Measurements from ENCODE around the gene OR52A1. TPM values are rescaled to one million over a fixed set of nuclear protein-coding genes. Genes with fewer than 3 reads are reported as not detected.
A peak's percentile ranks its signal among the peaks of the same experiment; 100 is the strongest.

OR52A1 gene
- total RNA-seq, 4 donors from 2014 or later: not detected

DNA sequence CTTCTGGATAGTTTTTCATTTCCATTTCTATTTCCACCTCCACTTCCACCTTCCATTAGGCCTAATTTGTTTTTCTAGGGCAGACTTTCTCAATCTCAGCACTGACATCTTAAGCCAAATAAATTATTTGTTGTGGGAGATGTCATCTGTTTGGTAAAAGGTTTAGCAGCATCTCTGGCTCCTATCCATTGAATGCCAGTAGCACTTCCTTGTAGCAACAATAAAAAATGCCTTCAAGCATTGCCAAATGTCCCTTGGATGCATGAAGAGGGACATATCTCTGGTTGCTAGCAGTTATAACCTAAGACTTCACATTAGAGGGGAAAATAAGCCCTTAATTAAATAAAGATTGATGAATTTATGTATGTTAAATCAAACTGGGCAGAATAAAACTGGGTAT is 18.3 kb downstream of the OR52A1 start:
- no peaks in the 10 kb centered on the region for H3K9me3 ChIP-seq
- intact Hi-C loops (cut with DNase I): no loop called here
- H3K27me3 ChIP-seq: no peaks in the 10 kb centered on the region
- no peak overlapping the region for H3K27ac ChIP-seq
- H3K4me3 ChIP-seq: no peak overlapping the region
- no peak for TF ChIP-seq POLR2A (IDR thresholded peaks at IDR 0.05)
- no peaks in the 10 kb centered on the region for H3K36me3 ChIP-seq
- no peaks in the 10 kb centered on the region for H3K4me1 ChIP-seq
- no peak for DNase-seq

DNA sequence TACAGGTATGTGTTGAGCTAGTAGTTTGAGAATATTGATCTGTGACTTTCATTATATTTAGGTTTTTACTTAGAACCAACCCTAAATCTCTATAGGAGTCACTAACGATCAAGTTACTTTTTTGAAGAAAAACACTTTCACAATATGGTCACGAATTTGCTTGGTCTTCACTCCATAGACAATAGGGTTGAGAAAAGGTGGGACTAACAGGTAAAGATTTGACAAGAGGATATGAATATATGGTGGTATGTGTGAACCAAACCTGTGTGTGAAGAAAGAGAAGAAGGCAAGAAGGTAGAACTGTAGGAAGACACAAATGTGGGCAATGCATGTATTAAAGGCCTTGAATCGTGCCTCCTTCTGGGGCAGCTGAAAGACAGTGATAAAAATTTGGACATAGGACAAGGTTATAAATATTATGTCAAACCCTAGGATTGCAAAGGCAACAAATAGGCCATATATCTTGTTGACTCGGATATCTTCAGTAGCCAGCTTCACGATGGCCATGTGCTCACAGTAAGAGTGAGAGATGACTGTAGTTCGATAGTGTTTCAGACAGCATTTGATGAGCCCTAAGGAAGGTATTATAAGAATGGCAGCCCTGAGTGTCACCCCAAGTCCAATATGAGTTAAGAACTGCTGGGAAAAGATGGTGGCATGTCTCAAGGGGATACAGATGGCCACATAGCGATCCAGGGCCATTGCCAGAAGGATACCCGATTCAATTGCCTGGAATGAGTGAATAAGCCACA is 22.8 kb downstream of the OR52A1 start:
- intact Hi-C loops (cut with DNase I): no loop called here
- TF ChIP-seq, protein P1, sequence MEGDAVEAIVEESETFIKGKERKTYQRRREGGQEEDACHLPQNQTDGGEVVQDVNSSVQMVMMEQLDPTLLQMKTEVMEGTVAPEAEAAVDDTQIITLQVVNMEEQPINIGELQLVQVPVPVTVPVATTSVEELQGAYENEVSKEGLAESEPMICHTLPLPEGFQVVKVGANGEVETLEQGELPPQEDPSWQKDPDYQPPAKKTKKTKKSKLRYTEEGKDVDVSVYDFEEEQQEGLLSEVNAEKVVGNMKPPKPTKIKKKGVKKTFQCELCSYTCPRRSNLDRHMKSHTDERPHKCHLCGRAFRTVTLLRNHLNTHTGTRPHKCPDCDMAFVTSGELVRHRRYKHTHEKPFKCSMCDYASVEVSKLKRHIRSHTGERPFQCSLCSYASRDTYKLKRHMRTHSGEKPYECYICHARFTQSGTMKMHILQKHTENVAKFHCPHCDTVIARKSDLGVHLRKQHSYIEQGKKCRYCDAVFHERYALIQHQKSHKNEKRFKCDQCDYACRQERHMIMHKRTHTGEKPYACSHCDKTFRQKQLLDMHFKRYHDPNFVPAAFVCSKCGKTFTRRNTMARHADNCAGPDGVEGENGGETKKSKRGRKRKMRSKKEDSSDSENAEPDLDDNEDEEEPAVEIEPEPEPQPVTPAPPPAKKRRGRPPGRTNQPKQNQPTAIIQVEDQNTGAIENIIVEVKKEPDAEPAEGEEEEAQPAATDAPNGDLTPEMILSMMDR (IDR thresholded peaks at IDR 0.05): no peak
- no peak for TF ChIP-seq POLR2A (IDR thresholded peaks at IDR 0.05)
- Histone ChIP-seq H3K4me1 (no peaks in the 10 kb centered on the region), H3K36me3 (no peaks in the 10 kb centered on the region), H3K9me3 (no peaks in the 10 kb centered on the region), H3K4me3 (no peak overlapping the region), H3K27ac (no peak overlapping the region), H3K27me3 (no peaks in the 10 kb centered on the region)
- no peak for DNase-seq
- 74 to 76% methylated on average over 8 of the region's 8 CpGs for WGBS, 2 donors

DNA sequence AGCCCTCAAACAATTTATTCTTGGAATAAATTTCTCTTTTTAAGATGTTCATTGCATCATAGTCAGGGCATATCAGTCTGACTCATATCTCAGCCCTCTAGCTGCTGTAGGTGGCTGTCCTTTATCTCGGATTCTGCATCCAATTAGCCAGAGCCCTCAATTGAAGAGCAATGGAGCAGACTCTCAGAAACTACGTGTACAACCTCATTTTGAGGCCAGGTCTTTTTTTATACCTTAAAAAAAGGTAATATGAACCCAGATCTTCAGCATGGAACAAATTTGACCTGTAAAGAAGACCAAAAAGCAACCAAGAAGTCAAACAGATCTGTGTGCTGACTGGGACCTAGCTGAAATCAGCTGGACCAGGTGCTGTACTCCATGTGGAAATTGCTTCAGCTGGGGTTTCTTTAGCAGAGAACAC is 25.1 kb downstream of the OR52A1 start:
- Histone ChIP-seq H3K9me3 (no peaks in the 10 kb centered on the region), H3K27me3 (no peaks in the 10 kb centered on the region), H3K36me3 (no peaks in the 10 kb centered on the region), H3K4me3 (no peak overlapping the region), H3K4me1 (no peaks in the 10 kb centered on the region), H3K27ac (no peak overlapping the region)
- no peak for DNase-seq
- intact Hi-C loops (cut with DNase I): no loop called here
- 40 to 55% methylated on average over 2 of the region's 2 CpGs for WGBS, 2 donors
- TF ChIP-seq POLR2A (IDR thresholded peaks at IDR 0.05): no peak
- TF ChIP-seq, protein P1 (IDR thresholded peaks at IDR 0.05): no peak

DNA sequence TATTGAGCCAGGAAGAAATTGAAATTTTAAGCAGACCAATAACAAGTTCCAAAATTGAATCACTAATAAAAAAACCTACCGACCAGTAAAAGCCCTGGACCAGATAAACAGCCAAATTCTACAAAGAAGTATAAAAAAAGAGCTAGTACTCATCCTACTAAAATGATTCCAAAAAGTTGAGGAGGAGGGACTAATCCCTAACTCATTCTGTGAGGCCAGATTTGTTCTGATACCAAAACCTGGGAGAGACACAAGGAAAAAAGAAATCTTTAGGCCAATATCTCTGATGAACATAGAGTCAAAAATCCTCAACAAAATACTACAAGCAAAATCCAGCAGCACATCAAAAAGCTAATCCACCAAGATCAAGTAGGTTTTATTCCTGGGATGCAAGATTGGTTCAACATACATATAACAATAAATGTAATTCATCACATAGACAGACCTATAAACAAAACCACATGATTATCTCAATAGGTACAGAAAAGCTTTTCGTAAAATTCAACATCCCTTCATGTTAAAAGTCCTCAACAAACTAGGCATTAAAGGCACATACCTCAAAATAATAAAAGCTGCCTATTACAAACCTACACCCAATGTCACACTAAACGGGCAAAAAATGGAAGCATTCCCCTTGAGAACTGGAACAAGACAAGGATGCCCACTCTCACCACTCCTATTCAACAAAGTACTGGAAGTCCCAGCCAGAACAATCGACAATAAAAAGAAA is 29.5 kb downstream of the OR52A1 start:
- Histone ChIP-seq H3K27me3 (no peaks in the 10 kb centered on the region), H3K4me1 (no peaks in the 10 kb centered on the region), H3K27ac (no peak overlapping the region), H3K4me3 (no peak overlapping the region), H3K9me3 (no peaks in the 10 kb centered on the region), H3K36me3 (no peaks in the 10 kb centered on the region)
- TF ChIP-seq, protein P1 (IDR thresholded peaks at IDR 0.05): no peak
- no peak for TF ChIP-seq POLR2A (IDR thresholded peaks at IDR 0.05)
- WGBS, 2 donors: 43 to 44% methylated on average over 4 of the region's 4 CpGs
- intact Hi-C loops (cut with DNase I): no loop called here
- no peak for DNase-seq

DNA sequence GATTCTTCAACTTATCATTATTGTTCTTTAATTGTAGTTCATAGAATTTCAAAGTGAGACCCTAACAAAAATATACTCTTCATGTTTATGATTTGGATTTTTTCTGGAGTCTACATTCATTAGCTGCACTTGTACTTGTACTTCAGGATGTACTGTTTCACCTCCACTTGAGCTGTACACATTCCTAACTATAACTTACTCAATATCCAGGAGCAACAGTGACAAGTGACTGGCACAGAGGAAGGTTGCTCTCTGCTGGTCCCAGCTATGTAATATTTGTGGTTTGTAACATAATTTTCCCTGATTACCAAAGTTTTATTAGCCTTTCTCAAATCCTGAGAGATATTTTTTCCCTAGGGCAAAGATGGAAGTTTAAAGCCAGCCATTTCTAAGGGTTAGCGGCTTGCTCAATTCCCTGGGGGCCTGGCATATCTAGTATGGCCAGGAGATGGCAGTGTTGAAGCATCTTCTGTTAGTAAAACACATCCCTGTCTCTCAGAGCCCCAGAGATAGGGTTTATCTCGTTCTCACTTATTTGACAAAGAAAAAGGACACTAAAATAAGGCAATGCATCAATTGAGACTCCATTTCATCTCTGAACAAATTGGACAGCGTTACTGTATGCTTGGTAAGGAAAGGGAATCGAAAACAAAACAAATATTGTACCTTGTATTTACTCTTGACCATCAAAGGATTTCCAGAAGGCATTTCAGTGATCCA is 30.6 kb downstream of the OR52A1 start:
- TF ChIP-seq, protein P1 (IDR thresholded peaks at IDR 0.05): peak; percentile 30 to 73 (median 64)
- TF ChIP-seq POLR2A (IDR thresholded peaks at IDR 0.05): no peak
- 2 to 3% methylated on average over 4 of the region's 4 CpGs for WGBS, 2 donors
- intact Hi-C loops (cut with DNase I): no loop called here
- Histone ChIP-seq H3K27me3 (no peaks in the 10 kb centered on the region), H3K4me3 (no peak overlapping the region), H3K36me3 (no peaks in the 10 kb centered on the region), H3K9me3 (no peaks in the 10 kb centered on the region), H3K4me1 (no peaks in the 10 kb centered on the region), H3K27ac (no peak overlapping the region)
- no peak for DNase-seq
